Large intestine (tissue), 3 donors: ENCODE measurements around the gene STK32C. TPM values are rescaled to one million over a fixed set of nuclear protein-coding genes. Genes with fewer than 3 reads are reported as not detected.

Source experiments
- DNase-seq, 2 donors: peaks; one replicate each; pipeline versions ENCODE4 v3.0.0 to v3.0.0-alpha.2; 2013
- H3K27ac ChIP-seq: one replicate; pipeline ENCODE4 v1.5.1; 2013; ENCODE audit warnings: low read length
- H3K27me3 ChIP-seq: 2 replicates; pipeline ENCODE4 v1.6.1; 2013; ENCODE audit warnings: low read length; ENCODE audit not compliant: control insufficient read depth, insufficient read depth
- H3K36me3 ChIP-seq: 2 replicates; pipeline ENCODE4 v1.6.1; 2013; ENCODE audit warnings: low read length; ENCODE audit not compliant: control insufficient read depth, insufficient read depth
- H3K4me1 ChIP-seq: one replicate; pipeline ENCODE4 v1.6.1; 2013; ENCODE audit warnings: low read length; ENCODE audit not compliant: control insufficient read depth, insufficient read depth
- H3K4me3 ChIP-seq: one replicate; pipeline ENCODE4 v1.5.1; 2013; ENCODE audit warnings: low read length
- H3K9me3 ChIP-seq: one replicate; pipeline ENCODE4 v1.6.1; 2013; ENCODE audit warnings: mild to moderate bottlenecking, low read depth, low read length, moderate library complexity; ENCODE audit not compliant: control insufficient read depth
- WGBS: methylation state at CpG from one replicate; pipeline ENCODE4 v1.1.5; 2013; ENCODE audit warnings: low lambda C conversion rate; ENCODE audit not compliant: insufficient coverage; 5-methylcytosine and 5-hydroxymethylcytosine counted together
- polyA plus RNA-seq: library from polyadenylated mRNA; unstranded; fragments of 120-200 nt; gene quantifications from one replicate; pipeline ENCODE4 v1.2.1, GENCODE V29; 2013

Gene STK32C
- polyA plus RNA-seq, 1 donor, result 16.2 TPM

- WGBS, result no CpG with 5 or more reads among the region's 30 CpGs
- no peak overlapping the region for H3K4me3 ChIP-seq
- no peaks in the 10 kb centered on the region for H3K27me3 ChIP-seq
- H3K36me3 ChIP-seq, result no peaks in the 10 kb centered on the region
- H3K27ac ChIP-seq, result no peak overlapping the region
- H3K9me3 ChIP-seq, result no peaks in the 10 kb centered on the region
- H3K4me1 ChIP-seq, result no peaks in the 10 kb centered on the region
- no peak for DNase-seq
Measured at GRCh38 chr10:132196178-132197113, 111.3 kb downstream of the STK32C start.

DNA sequence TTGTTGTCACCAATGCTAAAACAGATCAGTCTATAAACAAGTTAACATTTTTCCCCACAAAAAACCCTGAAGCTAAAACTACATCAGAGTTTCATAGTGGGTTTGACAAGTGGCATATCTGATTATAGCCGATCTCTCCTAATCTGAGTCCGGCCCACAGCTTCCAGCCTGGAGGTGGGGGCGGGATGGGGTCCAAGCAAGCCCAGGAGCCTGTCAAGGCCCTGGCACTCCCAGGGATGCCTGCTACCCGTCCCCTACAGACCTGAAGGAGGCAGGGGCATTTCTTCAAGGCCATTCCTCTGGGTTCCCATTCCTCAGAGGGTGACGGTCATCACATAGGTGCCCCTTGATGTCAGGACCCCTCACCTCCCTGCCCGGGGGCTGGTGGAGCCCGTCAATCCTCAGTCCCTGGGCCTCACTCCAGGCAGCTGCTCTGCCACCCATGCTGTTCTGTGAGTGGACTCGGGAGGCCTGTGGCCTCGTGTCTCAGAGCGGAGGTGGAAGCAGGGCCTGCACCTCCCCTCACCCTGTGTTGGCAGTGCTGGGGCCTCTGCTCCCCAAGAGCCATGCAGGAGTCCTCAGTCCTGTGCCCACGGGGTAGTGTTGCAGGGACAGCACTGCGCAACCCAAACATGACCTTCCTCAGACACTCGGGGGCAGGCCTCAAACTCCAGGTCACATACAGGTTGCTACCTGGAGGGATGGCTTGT lies 112.2 kb downstream of the STK32C start:
- no peaks in the 10 kb centered on the region for H3K9me3 ChIP-seq
- no peaks in the 10 kb centered on the region for H3K27me3 ChIP-seq
- WGBS, result no CpG with 5 or more reads among the region's 13 CpGs
- no peaks in the 10 kb centered on the region for H3K36me3 ChIP-seq
- no peak for DNase-seq
- H3K4me1 ChIP-seq, result no peaks in the 10 kb centered on the region
- no peak overlapping the region for H3K27ac ChIP-seq
- no peak overlapping the region for H3K4me3 ChIP-seq

GRCh38 chr10:132194726-132195125 lies 113.0 kb downstream of the STK32C start:
- H3K27me3 ChIP-seq, result peaks cover 5% of the 10 kb centered on the region
- H3K4me3 ChIP-seq, result no peak overlapping the region
- H3K27ac ChIP-seq, result no peak overlapping the region
- H3K36me3 ChIP-seq, result no peaks in the 10 kb centered on the region
- no CpG with 5 or more reads among the region's 15 CpGs for WGBS
- no peak for DNase-seq
- no peaks in the 10 kb centered on the region for H3K4me1 ChIP-seq
- H3K9me3 ChIP-seq, result no peaks in the 10 kb centered on the region

GRCh38 chr10:132193907-132194552 lies 113.7 kb downstream of the STK32C start:
- no peak overlapping the region for H3K27ac ChIP-seq
- peaks cover 12% of the 10 kb centered on the region for H3K27me3 ChIP-seq
- WGBS, result no CpG with 5 or more reads among the region's 21 CpGs
- no peak for DNase-seq
- H3K4me3 ChIP-seq, result no peak overlapping the region
- H3K9me3 ChIP-seq, result no peaks in the 10 kb centered on the region
- H3K36me3 ChIP-seq, result no peaks in the 10 kb centered on the region
- no peaks in the 10 kb centered on the region for H3K4me1 ChIP-seq

DNA sequence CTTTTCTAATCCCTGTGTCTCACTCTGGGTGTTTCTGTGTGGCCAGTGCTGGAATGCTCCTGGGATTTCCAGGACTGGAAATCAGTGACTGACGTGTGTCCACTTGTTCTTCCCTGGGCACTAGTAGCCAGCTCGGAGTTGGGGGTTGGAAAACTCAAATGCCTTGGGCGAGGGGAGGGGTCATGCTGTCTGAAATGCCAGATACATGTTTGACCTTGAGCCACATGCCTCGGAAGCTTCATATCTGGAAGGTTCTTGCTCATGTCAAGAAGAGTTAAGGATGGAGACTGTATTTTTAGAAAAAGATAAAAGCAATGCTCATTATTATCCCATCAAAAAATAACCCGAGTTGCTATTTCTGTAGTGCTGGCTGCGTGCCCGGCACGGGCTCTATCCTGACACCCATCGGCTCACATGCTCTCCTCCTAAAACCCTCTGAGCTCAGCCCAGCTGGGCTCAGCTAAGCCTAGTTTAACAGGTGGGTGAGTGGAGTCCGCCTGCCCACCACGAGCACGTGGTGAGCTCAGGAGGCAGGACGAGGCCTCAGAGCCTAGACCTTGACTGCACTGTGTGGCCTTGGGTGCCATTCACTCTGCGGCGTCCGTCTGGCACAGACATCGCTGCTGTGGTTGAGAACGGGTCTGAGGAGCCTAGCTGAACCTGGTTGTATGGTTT lies 114.6 kb downstream of the STK32C start:
- no peaks in the 10 kb centered on the region for H3K9me3 ChIP-seq
- H3K27me3 ChIP-seq, result peaks cover 21% of the 10 kb centered on the region
- no peak overlapping the region for H3K27ac ChIP-seq
- no CpG with 5 or more reads among the region's 18 CpGs for WGBS
- no peak for DNase-seq
- H3K36me3 ChIP-seq, result no peaks in the 10 kb centered on the region
- no peak overlapping the region for H3K4me3 ChIP-seq
- H3K4me1 ChIP-seq, result no peaks in the 10 kb centered on the region

DNA sequence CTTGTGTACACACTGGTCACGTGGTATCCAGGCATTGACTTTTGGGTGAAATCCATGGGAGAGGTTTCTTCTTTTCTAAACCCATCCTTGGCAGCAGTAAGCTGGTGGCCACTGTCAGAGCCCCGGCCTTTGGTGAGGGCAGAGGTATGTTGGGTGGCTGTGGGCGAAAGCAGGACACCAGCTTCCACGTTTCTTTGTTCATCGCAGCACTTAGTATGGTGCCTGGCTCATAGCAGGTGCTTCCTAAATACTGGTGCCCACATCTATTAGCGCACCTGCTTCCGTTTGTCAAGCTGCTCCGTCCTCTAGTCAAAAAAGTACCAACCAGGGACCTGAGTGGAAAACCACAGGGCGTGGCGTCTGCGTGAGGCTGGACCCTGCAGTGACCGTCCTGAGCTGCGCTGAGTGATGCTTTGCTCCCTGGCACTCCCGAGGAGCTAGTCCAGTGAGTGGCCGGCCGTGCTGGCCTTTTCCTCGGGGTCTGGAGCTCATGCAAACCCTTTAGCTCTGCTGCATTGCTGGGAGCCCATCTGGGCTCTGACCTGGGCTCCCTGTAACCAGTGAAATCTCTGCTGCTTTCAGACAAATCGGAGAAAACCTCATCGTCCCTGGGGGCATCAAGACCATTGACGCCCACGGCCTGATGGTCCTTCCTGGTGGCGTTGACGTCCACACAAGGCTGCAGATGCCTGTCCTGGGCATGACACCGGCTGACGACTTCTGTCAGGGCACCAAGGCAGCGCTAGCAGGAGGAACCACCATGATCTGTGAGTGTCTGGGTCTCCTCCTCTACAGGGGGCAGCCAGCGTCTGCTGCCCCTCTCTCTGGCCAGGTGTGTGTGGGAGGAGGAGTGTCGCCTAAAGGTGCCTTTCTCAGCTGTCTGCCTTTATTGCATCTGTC lies 115.4 kb downstream of the STK32C start:
- H3K4me1 ChIP-seq, result no peaks in the 10 kb centered on the region
- no peak overlapping the region for H3K27ac ChIP-seq
- H3K4me3 ChIP-seq, result no peak overlapping the region
- H3K36me3 ChIP-seq, result no peaks in the 10 kb centered on the region
- no CpG with 5 or more reads among the region's 28 CpGs for WGBS
- H3K9me3 ChIP-seq, result no peaks in the 10 kb centered on the region
- no peak for DNase-seq
- H3K27me3 ChIP-seq, result peaks cover 29% of the 10 kb centered on the region

DNA sequence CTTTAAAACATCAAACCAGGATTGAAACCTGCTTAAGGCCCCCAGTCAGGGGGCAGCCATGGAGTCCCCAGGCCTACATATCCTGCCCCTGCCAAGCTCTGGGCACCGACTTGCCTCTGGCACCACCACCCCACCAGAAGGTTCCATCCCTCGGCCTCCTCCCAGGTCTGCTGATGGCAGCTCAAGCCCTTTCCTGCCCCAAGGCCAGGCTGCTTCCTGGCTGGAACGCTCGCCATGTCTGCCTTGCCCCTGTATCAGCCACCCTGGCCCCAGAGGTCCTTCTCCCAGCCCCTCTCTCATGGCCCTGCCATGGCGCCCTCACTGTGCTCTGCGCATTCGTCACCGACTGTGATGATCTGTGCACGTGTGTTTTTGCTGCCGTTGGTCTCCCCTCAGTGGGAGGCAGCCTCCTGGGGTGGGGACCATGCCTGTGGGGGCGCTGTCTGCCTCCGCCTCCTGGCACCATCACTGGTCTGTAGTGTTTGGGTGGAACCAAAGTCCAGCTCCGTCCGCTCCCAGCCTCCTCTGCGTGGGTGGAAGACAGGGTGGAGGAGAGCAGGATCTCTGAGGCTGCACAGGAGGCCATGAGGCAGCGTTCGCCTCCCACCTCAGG lies 117.8 kb downstream of the STK32C start:
- Histone ChIP-seq H3K9me3 (peaks cover 5% of the 10 kb centered on the region), H3K4me3 (no peak overlapping the region), H3K36me3 (no peaks in the 10 kb centered on the region), H3K27ac (no peak overlapping the region), H3K27me3 (peaks cover 49% of the 10 kb centered on the region), H3K4me1 (peaks cover 3% of the 10 kb centered on the region)
- no peak for DNase-seq
- no CpG with 5 or more reads among the region's 17 CpGs for WGBS

DNA sequence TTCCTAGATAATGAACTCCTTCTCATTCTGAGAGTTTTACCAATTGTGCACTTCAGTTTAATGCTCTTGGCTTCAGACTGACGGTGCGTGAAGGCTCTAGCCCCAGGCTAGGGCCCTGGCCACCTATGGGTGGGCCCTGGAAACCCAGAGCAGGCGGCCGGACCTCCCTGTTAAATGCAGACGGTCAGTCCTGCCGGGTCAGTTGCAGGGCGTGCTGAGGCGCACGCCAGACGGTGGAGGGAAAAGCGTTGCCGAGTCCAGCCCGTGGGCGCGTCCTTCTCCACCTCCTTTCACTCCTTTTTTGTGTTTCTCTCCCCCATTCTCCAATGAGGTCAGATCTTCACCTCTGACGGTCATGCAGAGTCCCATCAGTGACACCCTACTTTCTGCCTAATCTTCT lies 118.7 kb downstream of the STK32C start:
- Histone ChIP-seq H3K4me3 (no peak overlapping the region), H3K4me1 (peaks cover 3% of the 10 kb centered on the region), H3K9me3 (peaks cover 5% of the 10 kb centered on the region), H3K36me3 (no peaks in the 10 kb centered on the region), H3K27me3 (peaks cover 56% of the 10 kb centered on the region), H3K27ac (no peak overlapping the region)
- no peak for DNase-seq
- WGBS, result no CpG with 5 or more reads among the region's 16 CpGs

- DNase-seq, result no peak
- peaks cover 3% of the 10 kb centered on the region for H3K4me1 ChIP-seq
- H3K4me3 ChIP-seq, result no peak overlapping the region
- H3K27me3 ChIP-seq, result peaks cover 59% of the 10 kb centered on the region
- peaks cover 5% of the 10 kb centered on the region for H3K9me3 ChIP-seq
- no peak overlapping the region for H3K27ac ChIP-seq
- WGBS, result no CpG with 5 or more reads among the region's 13 CpGs
- H3K36me3 ChIP-seq, result no peaks in the 10 kb centered on the region
Measured at GRCh38 chr10:132188331-132188730, 119.4 kb downstream of the STK32C start.
